Smooth muscle cell of the brain vasculature (primary cell): ENCODE data around the gene KCTD16.

Experiments used
- DNase-seq: peaks from one replicate; pipeline ENCODE4 v3.0.0-alpha.2; 2012; ENCODE audit warnings: low read depth, low spot score

KCTD16 gene

GRCh38 chr5:144460600-144460999, 289.9 kb downstream of the KCTD16 start:
- no peak for DNase-seq

- no peak for DNase-seq
These were observed 291.9 kb downstream of the KCTD16 start for GRCh38 chr5:144462577-144462976.

- no peak for DNase-seq
These were observed 293.0 kb downstream of the KCTD16 start for GRCh38 chr5:144463481-144464223.

GRCh38 chr5:144464306-144464705, 293.6 kb downstream of the KCTD16 start:
- DNase-seq: no peak

- DNase-seq: no peak
These were observed 294.8 kb downstream of the KCTD16 start for GRCh38 chr5:144465441-144465840.

- DNase-seq: no peak
These were observed 297.1 kb downstream of the KCTD16 start for GRCh38 chr5:144467792-144468191.

GRCh38 chr5:144468571-144468970, 297.9 kb downstream of the KCTD16 start:
- DNase-seq: no peak

- no peak for DNase-seq
These were observed 298.4 kb downstream of the KCTD16 start for GRCh38 chr5:144469106-144469505.

GRCh38 chr5:144472221-144472620, 301.5 kb downstream of the KCTD16 start:
- DNase-seq: no peak

GRCh38 chr5:144473650-144474049, 303.0 kb downstream of the KCTD16 start:
- DNase-seq: no peak

- DNase-seq: no peak
These were observed 307.9 kb downstream of the KCTD16 start for GRCh38 chr5:144478565-144478964.

- no peak for DNase-seq
These were observed 311.2 kb downstream of the KCTD16 start for GRCh38 chr5:144481861-144482260.

GRCh38 chr5:144484124-144484897, 313.6 kb downstream of the KCTD16 start:
- no peak for DNase-seq

- DNase-seq: no peak
These were observed 314.9 kb downstream of the KCTD16 start for GRCh38 chr5:144485540-144485939.

- DNase-seq: no peak
These were observed 316.5 kb downstream of the KCTD16 start for GRCh38 chr5:144487207-144487606.

- no peak for DNase-seq
These were observed 317.1 kb downstream of the KCTD16 start for GRCh38 chr5:144487761-144488160.

- DNase-seq: no peak
These were observed 332.4 kb downstream of the KCTD16 start for GRCh38 chr5:144503123-144503522.

- DNase-seq: no peak
These were observed 334.4 kb downstream of the KCTD16 start for GRCh38 chr5:144504929-144505577.

GRCh38 chr5:144510845-144511579, 340.3 kb downstream of the KCTD16 start:
- DNase-seq: no peak

GRCh38 chr5:144511580-144512072, 341.0 kb downstream of the KCTD16 start:
- no peak for DNase-seq

GRCh38 chr5:144522698-144523097, 352.0 kb downstream of the KCTD16 start:
- DNase-seq: no peak

GRCh38 chr5:144525000-144525399, 354.3 kb downstream of the KCTD16 start:
- DNase-seq: no peak
